Right ventricle myocardium inferior (tissue), 1 donor: ENCODE measurements around the gene KIF11. TPM values are rescaled to one million over a fixed set of nuclear protein-coding genes. Genes with fewer than 3 reads are reported as not detected.
A peak's percentile ranks its signal among the peaks of the same experiment; 100 is the strongest.
"Not testable (repeated sequence)": the region's sequence is repeated elsewhere in the genome, so short reads cannot be mapped to it uniquely, and the experiment has no call there.

Experiments used
- ATAC-seq: fragments of 200-7000 bp; cut with Tn5 transposase; one replicate; pipeline ENCODE4 v1.9.1; 2020; ENCODE audit warnings: mild to moderate bottlenecking, moderate library complexity
- DNase-seq: peaks from one replicate; pipeline ENCODE4 v3.0.0; 2021; ENCODE audit errors: missing footprints
- intact Hi-C: fragments of 100-400 bp; cut with DNase I; formaldehyde crosslinking; loops from one replicate; pipeline ENCODE4 v1.11.0; 2022
- total RNA-seq: library from RNA; stranded (reverse); fragmentation: NEBNext Ultra II Directional; extraction: Animal tissue kit (Norgen Biotek cat#: 25700); gene quantifications from one replicate; pipeline ENCODE4 v1.2.1, GENCODE V29; 2021
- donor health status: DM: no; HTN: yes; CAD: no; lungs with severe emphysema.

Gene KIF11
- total RNA-seq, 1 donor from 2014 or later = 1.1 TPM

- DNase-seq (no peak), ATAC-seq (no peak)
- intact Hi-C loops = no loop called here
These were observed 17.0 kb upstream of the KIF11 start for GRCh38 chr10:92575961-92576360.

GRCh38 chr10:92582347-92582746 lies 10.6 kb upstream of the KIF11 start:
- intact Hi-C loops, ATAC-seq, DNase-seq: not testable (repeated sequence)

GRCh38 chr10:92590623-92591549 lies 2.0 kb upstream of the KIF11 start:
- intact Hi-C loops = loop anchor here (1.0 to 5.0 kb wide), 4 partner anchors 17 to 291 kb away; partner anchors contain the start of gene IDE
- DNase-seq (no peak), ATAC-seq (no peak)

GRCh38 chr10:92591550-92592022 lies 1.3 kb upstream of the KIF11 start:
- ATAC-seq = peak; percentile 95
- peak; percentile 97 for DNase-seq
- intact Hi-C loops = loop anchor here (1.0 to 5.0 kb wide), 4 partner anchors 17 to 291 kb away; partner anchors contain the start of gene IDE

GRCh38 chr10:92593619-92594588 lies 974 bp downstream of the KIF11 start:
- intact Hi-C loops = loop anchor here (5.0 kb wide), 3 partner anchors 98 to 288 kb away; no protein-coding TSS in a partner anchor

GRCh38 chr10:92595505-92595904 lies 2.6 kb downstream of the KIF11 start:
- no peak for ATAC-seq
- intact Hi-C loops = no loop called here
- DNase-seq = no peak

More at GRCh38 chr10:92593619-92594588, 974 bp downstream of the KIF11 start:
- DNase-seq (no peak), ATAC-seq (no peak)

GRCh38 chr10:92598321-92598720 lies 5.4 kb downstream of the KIF11 start:
- no peak for DNase-seq
- no peak for ATAC-seq
- intact Hi-C loops = no loop called here

GRCh38 chr10:92604841-92605240 lies 11.9 kb downstream of the KIF11 start:
- ATAC-seq = no peak
- no peak for DNase-seq
- intact Hi-C loops = no loop called here

GRCh38 chr10:92615515-92615914 lies 22.6 kb downstream of the KIF11 start:
- intact Hi-C loops = no loop called here
- ATAC-seq = no peak
- DNase-seq = no peak

GRCh38 chr10:92619368-92619767 lies 26.4 kb downstream of the KIF11 start:
- DNase-seq = no peak
- intact Hi-C loops = no loop called here

GRCh38 chr10:92627845-92628480 lies 35.0 kb downstream of the KIF11 start:
- DNase-seq (no peak), ATAC-seq (no peak)
- intact Hi-C loops = no loop called here

More at GRCh38 chr10:92619368-92619767, 26.4 kb downstream of the KIF11 start:
- ATAC-seq = no peak

GRCh38 chr10:92629945-92630344 lies 37.0 kb downstream of the KIF11 start:
- ATAC-seq = no peak
- intact Hi-C loops = no loop called here
- no peak for DNase-seq

- intact Hi-C loops = no loop called here
- ATAC-seq (no peak), DNase-seq (no peak)
These were observed 45.1 kb downstream of the KIF11 start for GRCh38 chr10:92638037-92638436.

GRCh38 chr10:92640107-92640506 lies 47.2 kb downstream of the KIF11 start:
- intact Hi-C loops = no loop called here
- DNase-seq (no peak), ATAC-seq (no peak)

- ATAC-seq (no peak), DNase-seq (no peak)
- intact Hi-C loops = no loop called here
These were observed 48.6 kb downstream of the KIF11 start for GRCh38 chr10:92641492-92641891.

- DNase-seq (no peak), ATAC-seq (no peak)
- intact Hi-C loops = no loop called here
These were observed 52.0 kb downstream of the KIF11 start for GRCh38 chr10:92644921-92645320.

GRCh38 chr10:92650864-92651263 lies 57.9 kb downstream of the KIF11 start:
- intact Hi-C loops, DNase-seq, ATAC-seq: not testable (repeated sequence)

- ATAC-seq (no peak), DNase-seq (no peak)
- intact Hi-C loops = no loop called here
These were observed 62.5 kb downstream of the KIF11 start for GRCh38 chr10:92655426-92655825.
